SH-SY5Y (cell line): Measurements from ENCODE around the gene CYBRD1.

Experiments used
- GATA2 ChIP-seq: IDR thresholded peaks from 2 replicates; pipeline ENCODE4 v1.6.1; 2011; ENCODE audit warnings: mild to moderate bottlenecking, low read depth, low read length
- GATA3 ChIP-seq: IDR thresholded peaks from 2 replicates; pipeline ENCODE4 v1.6.1; 2011; ENCODE audit warnings: low read depth, mild to moderate bottlenecking, low read length, moderate library complexity

The CYBRD1 gene

DNA sequence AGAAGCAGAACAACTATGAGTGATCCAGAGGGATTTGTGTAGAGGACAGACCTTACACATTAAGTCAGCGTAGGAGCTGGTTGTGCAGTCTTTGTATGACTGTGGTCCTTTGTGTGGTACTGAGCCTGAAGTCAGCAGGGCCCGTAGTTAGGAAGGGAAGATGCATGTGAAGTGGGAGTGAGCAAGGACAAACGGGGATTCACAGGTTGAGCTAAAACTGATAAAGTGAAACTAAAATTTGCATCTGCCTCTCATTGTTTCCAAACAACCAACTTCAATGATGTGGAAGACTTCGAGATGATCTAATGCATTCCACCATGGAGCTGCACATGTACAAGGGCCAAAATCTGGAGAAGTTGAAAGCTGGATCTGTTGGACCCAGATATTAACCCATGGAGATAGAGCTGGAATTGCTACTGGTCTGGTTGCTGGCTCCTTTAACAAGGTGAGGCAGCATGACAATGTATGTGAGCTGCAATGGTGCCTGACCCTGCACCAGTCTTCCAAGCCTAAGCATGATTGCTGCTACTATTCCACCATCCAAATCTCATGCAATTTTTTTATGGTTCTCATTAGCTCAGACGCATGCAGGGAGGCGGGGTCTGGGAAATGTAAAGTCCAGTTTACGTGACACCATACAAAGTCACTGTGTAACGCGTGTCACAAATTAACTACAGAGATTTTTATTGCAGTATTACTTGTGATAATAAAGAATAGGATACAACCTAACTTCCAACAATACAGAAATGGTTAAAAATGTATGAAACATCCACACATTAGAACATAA is 12.1 kb upstream of the CYBRD1 start:
- no peak for TF ChIP-seq GATA2
- no peak for TF ChIP-seq GATA3

DNA sequence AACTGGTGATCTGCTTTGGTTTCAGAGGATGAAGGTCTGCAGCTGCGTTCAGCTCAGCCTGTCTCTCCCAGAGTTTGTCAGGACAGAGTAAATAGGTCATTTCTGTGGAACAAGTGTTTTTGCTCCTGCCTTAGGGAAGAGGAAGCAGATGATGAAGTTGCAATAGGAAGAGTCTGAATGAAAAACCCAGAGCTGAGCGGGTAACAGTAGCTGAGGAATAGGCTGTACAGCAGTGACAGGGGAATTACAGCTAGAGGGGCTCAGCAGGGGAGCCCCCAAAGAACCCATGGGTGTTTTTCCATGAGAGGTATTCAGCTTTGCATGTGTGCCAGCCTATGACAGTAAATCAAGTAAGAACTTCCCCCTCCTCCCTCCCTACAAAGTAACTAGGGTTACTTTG is 10.3 kb upstream of the CYBRD1 start:
- TF ChIP-seq GATA3: no peak

DNA sequence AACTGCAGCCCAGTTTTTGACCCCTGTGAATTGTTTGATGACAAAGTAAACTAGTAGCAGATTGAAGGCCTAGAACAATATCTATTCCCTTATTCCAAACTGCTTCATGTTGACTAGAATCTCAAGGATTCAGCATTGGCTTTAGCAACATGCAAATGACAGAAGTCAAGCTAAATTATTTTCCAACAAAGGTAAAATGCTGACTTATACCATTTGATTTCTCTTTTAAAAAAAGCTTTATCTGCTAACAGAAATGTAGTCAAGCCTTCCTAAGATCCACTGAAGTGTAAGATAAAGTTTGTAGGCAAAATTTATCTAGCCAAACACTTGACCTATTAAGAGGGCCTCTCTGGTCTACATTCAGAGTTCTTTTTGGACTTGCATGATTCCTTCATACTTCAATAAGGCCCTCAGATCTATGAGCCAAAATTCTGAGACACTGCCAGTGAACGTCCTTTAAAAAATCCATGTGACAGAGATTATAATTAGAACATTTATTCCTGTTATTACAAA is 9.5 kb upstream of the CYBRD1 start:
- no peak for TF ChIP-seq GATA2
- TF ChIP-seq GATA3: no peak

DNA sequence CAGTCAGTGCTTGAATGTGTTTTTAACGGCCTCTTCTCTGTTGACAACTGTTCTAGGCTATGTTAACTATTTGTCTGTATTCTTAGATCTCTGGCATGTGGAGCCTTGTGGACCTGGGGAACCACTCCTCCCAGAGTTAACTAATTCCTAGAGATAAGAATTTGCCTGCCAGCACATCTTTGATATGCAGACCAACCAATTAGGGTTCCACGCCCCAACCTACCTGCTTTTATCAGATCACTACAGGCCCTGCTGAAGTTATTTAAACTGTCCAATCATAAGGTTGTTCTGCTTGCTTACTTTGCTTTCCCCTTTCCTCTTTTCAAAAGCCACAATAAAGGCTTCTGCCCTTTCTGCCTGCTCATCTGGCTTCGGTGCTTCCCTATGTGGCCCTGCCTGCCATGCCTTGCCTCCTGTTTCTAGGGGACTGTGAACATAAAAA is 8.5 kb upstream of the CYBRD1 start:
- no peak for TF ChIP-seq GATA3
- TF ChIP-seq GATA2: no peak

DNA sequence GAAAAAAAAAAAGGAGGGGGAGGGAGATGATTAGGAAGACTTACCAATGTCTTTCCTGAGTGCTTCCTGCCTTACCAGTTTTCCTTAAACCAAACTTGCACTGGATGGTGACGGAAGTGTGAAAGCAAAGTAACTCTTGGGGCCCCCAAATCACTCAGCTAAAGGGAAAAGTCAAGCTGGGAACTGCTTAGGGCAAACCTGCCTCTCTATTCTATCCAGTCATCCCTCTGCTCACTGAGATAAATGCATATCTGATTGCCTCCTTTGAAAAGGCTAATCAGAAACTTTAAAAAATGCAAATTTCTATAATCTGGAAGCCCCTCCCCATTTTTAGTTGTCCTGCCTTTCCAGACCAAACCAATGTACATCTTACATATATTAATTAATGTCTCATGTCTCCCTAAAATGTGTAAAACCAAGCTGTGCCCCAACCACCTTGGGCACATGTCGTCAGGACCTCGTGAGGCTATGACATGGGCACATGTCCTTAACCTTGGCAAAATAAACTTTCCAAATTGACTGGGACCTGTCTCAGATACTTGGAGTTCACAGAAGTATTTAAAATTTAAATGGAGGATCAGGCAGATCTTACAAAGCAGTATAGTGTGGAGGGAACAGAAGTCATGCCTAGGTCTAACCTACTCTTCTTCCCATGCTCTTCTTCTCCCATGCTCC is 7.2 kb upstream of the CYBRD1 start:
- TF ChIP-seq GATA3 (no peak), GATA2 (no peak)

DNA sequence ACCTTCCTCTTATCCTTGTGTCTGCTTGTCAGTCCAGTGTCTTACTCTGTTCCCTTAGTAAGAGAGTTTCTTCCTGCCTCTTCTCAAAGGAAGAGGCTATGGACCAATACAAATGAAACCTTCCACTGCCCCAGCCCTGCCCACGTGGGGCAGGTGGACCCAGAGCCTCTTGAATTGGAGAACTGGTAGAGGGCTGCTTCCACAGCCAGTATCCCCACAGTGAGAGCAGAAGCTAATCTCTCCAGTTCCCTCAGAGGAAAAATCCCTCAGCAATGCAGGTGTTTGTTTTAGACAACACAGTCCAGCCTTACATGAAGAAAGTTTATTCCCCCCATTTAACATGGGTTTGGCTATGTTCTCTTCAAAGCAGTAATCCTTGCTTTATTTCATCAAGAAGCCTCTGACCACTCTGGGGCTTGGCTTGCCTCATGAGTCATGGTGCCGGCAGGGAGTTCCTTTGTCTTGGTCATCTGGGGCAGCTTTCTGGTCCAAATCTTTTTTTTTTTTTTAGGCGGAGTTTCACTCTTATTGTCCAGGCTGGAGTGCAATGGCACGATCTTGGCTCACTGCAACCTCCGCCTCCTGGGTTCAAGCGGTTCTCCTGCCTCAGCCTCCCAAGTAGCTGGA is 6.5 kb upstream of the CYBRD1 start:
- no peak for TF ChIP-seq GATA3
- no peak for TF ChIP-seq GATA2

DNA sequence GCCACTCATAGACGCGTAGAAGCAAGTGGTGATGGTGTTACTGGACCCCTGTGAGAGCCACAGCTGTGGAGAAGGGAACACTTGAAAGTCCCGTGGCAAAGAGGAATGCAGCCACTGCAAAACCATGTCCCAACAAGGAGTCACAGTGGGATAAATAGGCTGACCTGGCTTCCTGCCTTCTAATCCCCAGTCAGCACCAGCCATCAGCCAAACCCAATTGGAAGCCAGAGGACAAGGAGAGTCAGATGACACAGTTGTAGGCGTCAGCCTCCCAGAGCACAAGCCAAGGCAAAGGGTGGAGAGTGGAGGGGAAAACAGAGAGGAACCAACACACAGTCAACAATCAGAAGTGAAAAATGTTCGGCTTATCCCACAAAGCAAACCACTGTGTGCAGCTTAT is 5.5 kb upstream of the CYBRD1 start:
- TF ChIP-seq GATA3 (no peak), GATA2 (no peak)

DNA sequence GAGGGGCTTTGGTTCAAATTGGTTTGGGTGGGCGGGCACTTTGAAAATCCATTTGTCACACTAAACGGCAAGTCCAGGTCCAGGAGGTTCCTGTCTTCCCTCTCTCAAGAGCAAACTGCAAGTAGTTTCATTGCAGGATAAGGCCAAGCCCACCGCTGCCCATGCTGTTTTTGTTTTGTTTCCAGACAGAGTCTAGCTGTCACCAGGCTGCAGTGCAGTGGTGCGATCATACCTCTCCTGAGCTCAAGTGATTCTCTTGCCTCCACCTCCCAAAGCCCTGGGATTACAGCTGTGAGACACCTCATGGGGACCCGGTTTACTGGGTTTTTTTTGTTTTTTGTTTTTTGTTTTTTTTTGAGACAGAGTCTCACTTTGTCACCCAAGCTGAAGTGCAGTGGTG is 1.8 kb upstream of the CYBRD1 start:
- no peak for TF ChIP-seq GATA3
- no peak for TF ChIP-seq GATA2

DNA sequence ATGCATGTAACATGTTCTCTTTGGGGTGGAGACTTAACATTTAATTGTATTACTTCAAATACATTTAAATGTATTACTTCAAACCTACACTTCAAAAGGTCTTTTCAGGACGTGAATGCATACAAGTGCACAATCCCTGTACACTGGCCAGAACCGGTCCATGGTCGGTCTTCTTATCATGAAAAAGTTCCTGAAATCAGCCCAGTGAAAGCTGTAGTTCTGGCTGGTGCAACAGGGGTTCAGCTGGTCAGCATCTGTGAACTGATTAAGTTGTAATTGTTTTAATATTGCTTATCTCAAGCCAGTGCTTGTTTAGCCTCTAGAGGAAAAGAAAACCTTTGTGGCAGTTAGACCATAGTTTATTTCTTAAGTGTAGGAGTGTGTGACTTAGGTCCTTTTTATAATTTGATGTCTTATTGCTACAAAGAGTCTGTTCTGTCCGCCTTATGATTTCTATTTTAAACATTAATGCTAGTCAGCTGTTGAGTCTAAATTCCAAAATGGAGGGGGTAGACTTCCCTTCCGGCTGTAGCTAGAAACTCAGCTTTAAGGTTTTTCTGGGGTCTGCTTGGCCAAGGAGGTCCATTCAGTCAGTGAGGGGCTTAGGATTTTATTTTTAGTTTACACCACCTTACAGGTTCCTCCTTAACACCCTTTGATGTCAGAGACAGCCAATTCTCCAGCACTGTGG is 768 bp upstream of the CYBRD1 start:
- no peak for TF ChIP-seq GATA2
- TF ChIP-seq GATA3: no peak

DNA sequence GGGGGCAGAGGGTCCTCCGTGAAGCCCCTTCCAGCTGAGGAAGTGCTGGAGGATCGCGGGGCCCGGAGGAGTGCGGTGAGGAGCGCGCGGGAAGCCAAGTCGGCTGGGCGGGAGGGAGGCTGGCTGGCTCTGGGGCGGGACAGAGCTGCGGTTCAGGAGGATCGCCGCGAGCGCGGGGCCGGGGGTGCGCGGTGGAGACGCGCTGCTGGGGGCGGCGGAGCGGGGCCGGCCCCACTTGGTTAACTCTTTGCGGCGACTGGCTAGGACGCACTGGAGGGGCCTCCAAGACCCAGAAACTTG is 464 bp downstream of the CYBRD1 start:
- TF ChIP-seq GATA2 (no peak), GATA3 (no peak)

DNA sequence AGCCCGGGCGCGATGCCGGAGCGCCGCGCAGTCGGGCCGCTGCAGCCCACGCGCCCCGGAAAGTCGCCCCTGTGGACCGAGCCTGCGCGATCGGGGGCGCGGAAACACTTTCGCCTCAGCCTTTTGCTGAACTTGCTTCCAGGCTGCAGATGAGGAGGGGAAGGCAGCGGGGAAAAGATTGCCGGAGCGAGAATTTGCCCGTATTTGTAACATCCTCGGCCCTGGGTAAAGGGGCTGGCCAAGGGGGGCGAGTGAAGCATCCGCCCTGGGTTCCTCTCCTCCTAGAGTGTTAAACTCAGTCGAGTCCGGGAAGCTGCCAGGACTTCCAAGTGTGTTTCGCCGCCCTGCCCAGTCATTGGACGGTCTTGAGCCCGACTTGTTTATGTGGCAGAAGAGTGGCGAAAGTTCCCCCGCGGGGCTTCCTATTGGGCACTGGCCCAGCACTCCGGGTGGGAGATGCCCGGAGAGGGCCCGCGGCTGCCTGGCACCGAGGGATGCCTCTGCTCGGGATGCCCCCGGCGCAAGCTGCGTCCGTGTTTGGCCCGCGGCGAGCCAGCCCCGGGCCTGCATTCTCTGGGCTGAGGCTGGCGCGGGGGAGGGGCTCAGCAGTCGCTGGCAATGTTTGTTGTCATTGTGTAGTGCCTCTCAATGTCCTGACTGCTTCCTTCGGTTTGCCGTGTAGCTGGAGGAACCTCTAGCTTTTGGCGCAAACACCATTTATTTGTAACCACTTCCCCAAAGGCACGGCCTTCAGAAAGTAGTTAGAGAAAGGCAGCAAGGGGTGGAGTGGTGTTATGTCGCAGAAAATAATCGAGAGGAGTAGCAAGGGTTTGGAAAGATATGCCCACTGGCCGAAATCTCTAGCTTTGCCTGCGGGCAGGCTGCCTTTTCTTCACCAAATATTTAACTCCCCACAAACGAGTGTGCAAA is 1.1 kb downstream of the CYBRD1 start:
- TF ChIP-seq GATA2 (no peak), GATA3 (no peak)

DNA sequence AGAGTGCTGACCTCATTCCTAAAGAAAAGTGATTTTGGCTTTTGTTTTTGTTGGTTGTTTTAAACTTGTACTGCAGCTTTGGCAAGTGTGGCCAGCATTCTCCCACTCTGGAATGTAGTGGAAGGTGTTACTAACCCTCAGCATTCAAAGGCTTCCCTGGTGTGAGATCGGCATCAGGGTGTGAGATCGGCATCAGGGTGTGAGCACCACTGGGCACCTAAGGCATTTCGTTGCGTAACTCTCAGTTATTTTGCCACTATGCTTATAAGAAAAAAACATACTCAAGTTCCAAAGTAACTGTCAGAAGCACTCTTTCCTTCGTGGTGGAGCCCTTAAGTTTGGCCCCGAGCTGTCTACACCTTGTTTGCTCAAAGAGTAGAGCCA is 1.7 kb downstream of the CYBRD1 start:
- TF ChIP-seq GATA2: no peak
- no peak for TF ChIP-seq GATA3

DNA sequence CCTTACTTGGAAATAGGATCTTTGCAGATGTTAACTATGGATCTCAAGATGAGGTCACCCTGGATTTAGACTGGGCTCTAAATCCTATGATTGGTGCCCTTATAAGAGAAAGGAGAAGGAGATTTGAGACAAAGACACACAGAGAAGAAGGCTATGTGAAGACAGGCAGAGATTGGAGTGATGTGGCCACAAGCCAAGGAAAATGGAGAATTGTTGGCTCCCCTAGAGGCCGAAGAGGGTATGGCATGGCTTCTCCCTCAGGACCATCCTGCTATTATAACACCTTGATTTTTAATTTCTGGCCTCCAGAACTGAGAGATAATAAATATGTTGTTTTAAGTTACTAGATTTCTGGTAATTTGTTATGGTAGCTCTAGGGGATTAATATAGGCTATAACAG is 7.6 kb downstream of the CYBRD1 start:
- no peak for TF ChIP-seq GATA2
- no peak for TF ChIP-seq GATA3

DNA sequence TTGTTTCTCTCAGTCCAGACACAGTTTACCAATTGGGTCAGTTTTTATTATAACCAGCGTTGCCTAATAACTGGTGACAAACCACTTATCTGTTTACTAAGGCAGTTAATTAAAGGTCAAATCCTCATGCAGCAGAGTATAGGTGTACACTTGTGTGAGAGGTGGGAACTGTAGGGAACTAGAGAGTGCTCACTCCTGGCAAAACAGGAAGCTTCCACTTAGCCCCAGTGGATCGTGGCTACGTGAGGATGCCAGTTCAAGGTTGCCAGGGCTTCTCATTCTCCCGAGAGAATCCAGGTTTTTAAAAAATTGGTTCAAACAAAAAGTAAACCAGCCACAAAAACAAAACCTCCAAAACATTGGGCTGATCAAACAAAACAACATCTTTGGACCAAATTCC is 8.1 kb downstream of the CYBRD1 start:
- TF ChIP-seq GATA3: no peak
- TF ChIP-seq GATA2: no peak
